Measurements from ENCODE around the gene CNMD. TPM values are rescaled to one million over a fixed set of nuclear protein-coding genes. Genes with fewer than 3 reads are reported as not detected.

The CNMD gene
- total and polyA plus RNA-seq, 2 of the 8 experiments (the other 6 are each of a cell fraction or from before 2014, with no cell fraction given): 87.4 to 113 TPM

- TF ChIP-seq FOSL1 (IDR thresholded peaks at IDR 0.05; ENCODE audit: insufficient read depth, low read depth, low read length): no peak
- TF ChIP-seq SP1 (IDR thresholded peaks at IDR 0.05; ENCODE audit: low read depth, low read length): no peak
- TF ChIP-seq TBP (IDR thresholded peaks at IDR 0.05; ENCODE audit: low read depth, low read length): no peak
- no peak for TF ChIP-seq CREB1 (IDR thresholded peaks at IDR 0.05)
- no peak for TF ChIP-seq BCL11A (IDR thresholded peaks at IDR 0.05; ENCODE audit: low read depth in 2 of 2, low read length in 2 of 2)
Observed at GRCh38 chr13:52734075-52734623, 5.5 kb downstream of the CNMD start (continued).

Data from H1 (cell line).